IMR-90 (cell line): ENCODE measurements around the gene C10orf90. TPM values are rescaled to one million over a fixed set of nuclear protein-coding genes. Genes with fewer than 3 reads are reported as not detected.

Experiments
- ATAC-seq: fragments of 200-7000 bp; cut with Tn5 transposase; 2 replicates; pipeline ENCODE4 v1.9.1; 2020; ENCODE audit warnings: low read depth, mild to moderate bottlenecking, moderate library complexity
- BruUV-seq: library from RNA; stranded (reverse); fragments of 400-500 nt; replicated peaks from 2 replicates; lab custom pipeline; 2021; lab: Mats Ljungman, UMichigan
- CTCF ChIA-PET: fragments of 300-600 bp; formaldehyde crosslinking; extraction: SDS; loops from one replicate; lab custom pipeline; 2021; ENCODE audit warnings: antibody characterized with exemption; lab: Yijun Ruan, JAX
- POLR2A ChIA-PET: fragments of 300-600 bp; sonication (Branson Sonifier 250); formaldehyde crosslinking; loops from one replicate; lab custom pipeline; 2022; ENCODE audit warnings: antibody characterized with exemption; ENCODE audit not compliant: unreplicated experiment; lab: Charles Lee
- DNase-seq: peaks from one replicate; pipeline ENCODE4 v3.0.0; 2013
- H2AFZ ChIP-seq: replicated peaks from 2 replicates; pipeline ENCODE3; 2013; ENCODE audit warnings: low read length, mild to moderate bottlenecking; ENCODE audit not compliant: poor library complexity
- H2AK5ac ChIP-seq: 2 replicates; pipeline ENCODE4 v1.6.1; 2013; ENCODE audit warnings: low read depth, low read length, inconsistent platforms
- H2AK9ac ChIP-seq: replicated peaks from 2 replicates; pipeline ENCODE3; 2013; ENCODE audit warnings: mild to moderate bottlenecking, low read depth, low read length, moderate library complexity; ENCODE audit not compliant: poor library complexity
- H2BK120ac ChIP-seq: 2 replicates; pipeline ENCODE4 v1.6.1; 2013; ENCODE audit warnings: low read depth, low read length, inconsistent platforms
- H2BK15ac ChIP-seq: 3 replicates; pipeline ENCODE4 v1.6.1; 2013; ENCODE audit warnings: low read depth, low read length, inconsistent platforms
- H2BK20ac ChIP-seq: 2 replicates; pipeline ENCODE4 v1.6.1; 2013; ENCODE audit warnings: low read depth, mild to moderate bottlenecking, inconsistent platforms, low read length, moderate library complexity
- H2BK5ac ChIP-seq: 2 replicates; pipeline ENCODE4 v1.6.1; 2013; ENCODE audit warnings: mild to moderate bottlenecking, low read depth, low read length, inconsistent platforms; ENCODE audit not compliant: poor library complexity, severe bottlenecking
- H3K14ac ChIP-seq: replicated peaks from 2 replicates; pipeline ENCODE4 v1.6.1; 2013; ENCODE audit warnings: low read depth, low read length, inconsistent platforms
- H3K18ac ChIP-seq: 2 replicates; pipeline ENCODE4 v1.6.1; 2013; ENCODE audit warnings: low read depth, low read length, control low read depth
- H3K23ac ChIP-seq: 2 replicates; pipeline ENCODE4 v1.6.1; 2013; ENCODE audit warnings: low read depth, low read length, inconsistent platforms
- H3K27ac ChIP-seq: 2 replicates; pipeline ENCODE4 v1.5.1; 2013; ENCODE audit warnings: mild to moderate bottlenecking, control low read depth, low read length; ENCODE audit not compliant: insufficient read depth
- H3K27me3 ChIP-seq: 2 replicates; pipeline ENCODE4 v1.6.1; 2013; ENCODE audit warnings: low read length; ENCODE audit not compliant: control insufficient read depth, insufficient read depth
- H3K36me3 ChIP-seq: 2 replicates; pipeline ENCODE4 v1.6.1; 2013; ENCODE audit warnings: low read length, mixed read lengths; ENCODE audit not compliant: control insufficient read depth, insufficient read depth
- H3K4ac ChIP-seq: 2 replicates; pipeline ENCODE4 v1.6.1; 2013; ENCODE audit warnings: low read depth, low read length, inconsistent platforms
- H3K4me1 ChIP-seq: 2 replicates; pipeline ENCODE4 v1.6.1; 2013; ENCODE audit warnings: low read length, mixed read lengths; ENCODE audit not compliant: control insufficient read depth, insufficient read depth
- H3K4me2 ChIP-seq: 2 replicates; pipeline ENCODE4 v1.6.1; 2013; ENCODE audit warnings: low read depth, mild to moderate bottlenecking, control low read depth, low read length, moderate library complexity
- H3K4me3 ChIP-seq: 2 replicates; pipeline ENCODE4 v1.5.1; 2013; ENCODE audit warnings: low read depth, mild to moderate bottlenecking, control low read depth, low read length, moderate library complexity; ENCODE audit not compliant: insufficient read depth
- H3K56ac ChIP-seq: 2 replicates; pipeline ENCODE4 v1.6.1; 2013; ENCODE audit warnings: low read length, inconsistent platforms; ENCODE audit not compliant: insufficient read depth; ENCODE audit errors: extremely low read depth
- H3K79me1 ChIP-seq, 2 experiments: 2 replicates each; pipeline ENCODE4 v1.6.1; 2013; ENCODE audit warnings: low read length in 2 of 2, inconsistent platforms in 1 of 2, low read depth in 1 of 2
- H3K9ac ChIP-seq: 2 replicates; pipeline ENCODE4 v1.6.1; 2013; ENCODE audit warnings: low read depth, low read length, control low read depth
- H3K9me1 ChIP-seq: 2 replicates; pipeline ENCODE4 v1.6.1; 2013; ENCODE audit warnings: low read length, inconsistent platforms; ENCODE audit not compliant: insufficient read depth
- H3K9me3 ChIP-seq: 2 replicates; pipeline ENCODE4 v1.6.1; 2013; ENCODE audit warnings: low read length; ENCODE audit not compliant: control insufficient read depth, insufficient read depth
- H4K20me1 ChIP-seq: 2 replicates; pipeline ENCODE4 v1.6.1; 2013; ENCODE audit warnings: low read length, inconsistent platforms; ENCODE audit not compliant: insufficient read depth
- H4K5ac ChIP-seq: 2 replicates; pipeline ENCODE4 v1.6.1; 2013; ENCODE audit warnings: mild to moderate bottlenecking, low read depth, low read length, control low read depth
- H4K8ac ChIP-seq, 2 experiments: 2 replicates each; pipeline ENCODE4 v1.6.1; 2013; ENCODE audit warnings: low read depth in 2 of 2, low read length in 2 of 2, control low read depth in 1 of 2, inconsistent platforms in 1 of 2
- H4K91ac ChIP-seq: 2 replicates; pipeline ENCODE4 v1.6.1; 2013; ENCODE audit warnings: low read depth, low read length, inconsistent platforms; ENCODE audit not compliant: insufficient read depth
- BHLHE40 ChIP-seq: fragments of 150-350 bp; IDR thresholded peaks from 2 replicates; pipeline ENCODE4 v1.6.1; 2016; ENCODE audit warnings: mild to moderate bottlenecking, low read depth, low read length
- CEBPB ChIP-seq: IDR thresholded peaks from 2 replicates; pipeline ENCODE4 v1.6.1; 2012; ENCODE audit warnings: low read depth, low read length, improper control_type of control experiment
- CHD1 ChIP-seq: IDR thresholded peaks from 2 replicates; pipeline ENCODE4 v1.6.1; 2012; ENCODE audit warnings: low read depth, low read length, improper control_type of control experiment
- ELK1 ChIP-seq: fragments of 150-350 bp; IDR thresholded peaks from 2 replicates; pipeline ENCODE4 v1.6.1; 2016; ENCODE audit warnings: low read depth, mild to moderate bottlenecking, low read length, moderate library complexity, borderline replicate concordance
- MAFK ChIP-seq: IDR thresholded peaks from 2 replicates; pipeline ENCODE4 v1.6.1; 2012; ENCODE audit warnings: low read depth, low read length, improper control_type of control experiment
- RFX5 ChIP-seq: IDR thresholded peaks from 2 replicates; pipeline ENCODE4 v1.8.0; 2012; ENCODE audit warnings: low read depth, mild to moderate bottlenecking, low read length, moderate library complexity
- SMC3 ChIP-seq: fragments of 150-350 bp; IDR thresholded peaks from 2 replicates; pipeline ENCODE4 v1.6.1; 2016; ENCODE audit warnings: low read depth, mild to moderate bottlenecking, antibody characterized with exemption, low read length, moderate library complexity
- WGBS, 2 experiments: methylation state at CpG; one replicate each; pipeline versions ENCODE4 v1.1.5 to v1.1.7; 2013; ENCODE audit warnings: missing lambda C conversion rate in 2 of 2; ENCODE audit not compliant: insufficient read length in 1 of 2; ENCODE audit errors: extremely low coverage in 2 of 2; 5-methylcytosine and 5-hydroxymethylcytosine counted together
- dilution Hi-C: fragments of 300-500 bp; cut with HindIII; formaldehyde crosslinking; loops from one replicate; pipeline ENCODE4 v1.14.3; 2018; ENCODE audit warnings: low sequenced_read_pairs; ENCODE audit not compliant: unreplicated experiment
- in situ Hi-C: fragments of 300-500 bp; cut with MboI; formaldehyde crosslinking; loops from 3 replicates; pipeline ENCODE4 v1.14.3; 2019; ENCODE audit warnings: low sequenced_read_pairs, inconsistent platforms, mixed read lengths
- intact Hi-C: fragments of 100-400 bp; cut with micrococcal nuclease; formaldehyde crosslinking; loops from 2 replicates; pipeline ENCODE4 v1.10.0; 2022
- polyA plus RNA-seq, 3 experiments: library from polyadenylated mRNA; depleted of rRNA; stranded (reverse); fragments of >200 nt; gene quantifications; 2 replicates each; pipeline ENCODE4 v1.2.3, GENCODE V29; 2012; ENCODE audit warnings: low replicate concordance in 1 of 3
- total RNA-seq: library from RNA; depleted of rRNA; stranded (reverse); fragments of >200 nt; gene quantifications from 2 replicates; pipeline ENCODE4 v1.2.3, GENCODE V29; 2012

Gene C10orf90
- total and polyA plus RNA-seq, 2 of the 4 experiments (the other 2 are of a cell fraction): 0.05 to 0.18 TPM

GRCh38 chr10:126596472-126597016 lies 73.9 kb downstream of the C10orf90 start:
- POLR2A ChIA-PET: no interaction called here
- Histone ChIP-seq H3K9ac (no peak overlapping the region), H2AK5ac (no peak overlapping the region), H3K9me3 (no peaks in the 10 kb centered on the region), H3K18ac (no peak overlapping the region), H3K23ac (no peak overlapping the region), H3K56ac (no peak overlapping the region), H3K27ac (no peak overlapping the region), H3K4ac (no peak overlapping the region), H3K4me2 (no peak overlapping the region), H4K5ac (no peak overlapping the region), H2AK9ac (no peak overlapping the region), H4K20me1 (no peaks in the 10 kb centered on the region), H4K8ac (no peak overlapping the region), H2BK20ac (no peak overlapping the region), H4K91ac (no peak overlapping the region), H3K14ac (no peak overlapping the region), H3K27me3 (peaks cover 1% of the 10 kb centered on the region), H2BK5ac (no peak overlapping the region), H3K36me3 (no peaks in the 10 kb centered on the region), H3K4me1 (no peaks in the 10 kb centered on the region), H2BK120ac (no peak overlapping the region), H2BK15ac (no peak overlapping the region), H3K79me1 (no peaks in the 10 kb centered on the region), H2AFZ (no peak overlapping the region), H3K4me3 (no peak overlapping the region), H3K9me1 (no peaks in the 10 kb centered on the region)
- dilution Hi-C loops: no loop called here
- no TSS peak for BruUV-seq
- TF ChIP-seq SMC3: no peak
- TF ChIP-seq RFX5: no peak
- TF ChIP-seq BHLHE40: no peak
- TF ChIP-seq CEBPB: no peak
- TF ChIP-seq ELK1: no peak
- no peak for TF ChIP-seq MAFK
- no peak for TF ChIP-seq CHD1
- DNase-seq (no peak), ATAC-seq (no peak)
- intact Hi-C loops: no loop called here
- WGBS, 2 experiments: no CpG with 5 or more reads among the region's 3 CpGs
- CTCF ChIA-PET: no interaction called here
- in situ Hi-C loops: no loop called here
